H1 (cell line): ENCODE measurements around the gene GSTM2. TPM values are rescaled to one million over a fixed set of nuclear protein-coding genes. Genes with fewer than 3 reads are reported as not detected.

Experiments used
- CTCF ChIA-PET: fragments of 300-600 bp; sonication (Branson Sonifier 250); formaldehyde crosslinking; loops from one replicate; lab custom pipeline; 2021; ENCODE audit not compliant: partially characterized antibody; lab: Charles Lee
- POLR2A ChIA-PET: fragments of 300-600 bp; sonication (Branson Sonifier 250); formaldehyde crosslinking; loops from one replicate; lab custom pipeline; 2021; ENCODE audit warnings: inconsistent platforms; ENCODE audit not compliant: partially characterized antibody; lab: Charles Lee
- DNase-seq, 2 experiments: peaks; one replicate each; pipeline versions ENCODE4 v3.0.0 to v3.0.0-alpha.2; 2010 to 2022; ENCODE audit warnings: low spot score in 2 of 2, low read depth in 1 of 2, mixed read lengths in 1 of 2
- FAIRE-seq: peaks from 2 replicates; lab custom pipeline; 2011; peaks lifted over from hg19 to GRCh38; lab: Jason Lieb, UNC
- H2AFZ ChIP-seq: 2 replicates; pipeline ENCODE4 v1.8.1; 2012; ENCODE audit warnings: low read length, inconsistent platforms
- H2AK5ac ChIP-seq: 2 replicates; pipeline ENCODE4 v1.6.1; 2013; ENCODE audit warnings: low read depth, low read length
- H2BK120ac ChIP-seq: replicated peaks from 2 replicates; pipeline ENCODE3; 2013; ENCODE audit warnings: low read depth, low read length, inconsistent platforms
- H2BK12ac ChIP-seq: 2 replicates; pipeline ENCODE4 v1.6.1; 2013; ENCODE audit warnings: low read depth, low read length
- H2BK15ac ChIP-seq: 2 replicates; pipeline ENCODE4 v1.6.1; 2013; ENCODE audit warnings: low read length
- H2BK20ac ChIP-seq: 2 replicates; pipeline ENCODE4 v1.6.1; 2013; ENCODE audit warnings: low read length
- H2BK5ac ChIP-seq: 2 replicates; pipeline ENCODE4 v1.6.1; 2013; ENCODE audit warnings: low read depth, low read length
- H3K14ac ChIP-seq: 2 replicates; pipeline ENCODE4 v1.6.1; 2013; ENCODE audit warnings: inconsistent platforms; ENCODE audit not compliant: insufficient read length
- H3K18ac ChIP-seq: 2 replicates; pipeline ENCODE4 v1.6.1; 2013; ENCODE audit warnings: low read length; ENCODE audit errors: extremely low read depth
- H3K23ac ChIP-seq: 2 replicates; pipeline ENCODE4 v1.6.1; 2013; ENCODE audit warnings: inconsistent platforms; ENCODE audit not compliant: insufficient read length
- H3K23me2 ChIP-seq: 2 replicates; pipeline ENCODE4 v1.6.1; 2013; ENCODE audit warnings: low read depth, low read length
- H3K27ac ChIP-seq: 2 replicates; pipeline ENCODE4 v1.6.1; 2011; ENCODE audit warnings: low read depth, low read length, inconsistent platforms
- H3K27me3 ChIP-seq, 4 experiments: replicated peaks in 1 of 4; 1 replicate in 1 of 4; 2 replicates in 3 of 4; pipeline versions ENCODE4 v1.6.1 to v1.8.1; 2011 to 2013; ENCODE audit warnings: low read length in 3 of 4, mild to moderate bottlenecking in 3 of 4, inconsistent platforms in 2 of 4, mixed read lengths in 2 of 4, moderate library complexity in 1 of 4; ENCODE audit not compliant: control insufficient read depth in 3 of 4, insufficient read depth in 3 of 4; ENCODE audit errors: extremely low read depth in 1 of 4
- H3K36me3 ChIP-seq, 4 experiments: 2 replicates each; pipeline versions ENCODE4 v1.6.1 to v1.8.1; 2011 to 2013; ENCODE audit warnings: mild to moderate bottlenecking in 4 of 4, low read length in 3 of 4, moderate library complexity in 2 of 4, control low read depth in 1 of 4, inconsistent platforms in 1 of 4; ENCODE audit not compliant: insufficient read depth in 4 of 4, control insufficient read depth in 2 of 4
- H3K4ac ChIP-seq: replicated peaks from 2 replicates; pipeline ENCODE3; 2013; ENCODE audit warnings: low read length, low read depth, mixed read lengths, inconsistent platforms; ENCODE audit not compliant: insufficient read length
- H3K4me1 ChIP-seq, 4 experiments: replicated peaks in 1 of 4; 1 replicate in 1 of 4; 2 replicates in 3 of 4; pipeline versions ENCODE4 v1.6.1 to v1.8.1; 2011 to 2013; ENCODE audit warnings: low read length in 3 of 4, inconsistent platforms in 2 of 4, mixed read lengths in 1 of 4; ENCODE audit not compliant: insufficient read depth in 4 of 4, control insufficient read depth in 3 of 4
- H3K4me2 ChIP-seq, 2 experiments: 2 replicates each; pipeline versions ENCODE4 v1.6.1 to v1.8.1; 2011 to 2013; ENCODE audit warnings: low read depth in 2 of 2, low read length in 2 of 2, control low read depth in 1 of 2, inconsistent platforms in 1 of 2, mild to moderate bottlenecking in 1 of 2; ENCODE audit not compliant: insufficient read depth in 1 of 2
- H3K4me3 ChIP-seq, 4 experiments: fragments of 200-600, 300-600 bp in 1 of 4; sonication (generic), shearing (Covaris generic), sonication (Bioruptor Twin) in 1 of 4; 2 replicates each; pipeline versions ENCODE4 v1.5.1 to v1.8.1; 2011 to 2016; ENCODE audit warnings: low read length in 4 of 4, low read depth in 3 of 4, control low read depth in 2 of 4, inconsistent platforms in 2 of 4, mild to moderate bottlenecking in 2 of 4, mixed read lengths in 1 of 4, moderate library complexity in 1 of 4; ENCODE audit not compliant: insufficient read depth in 2 of 4; ENCODE audit errors: extremely low read depth in 1 of 4
- H3K56ac ChIP-seq: replicated peaks from 2 replicates; pipeline ENCODE3; 2013; ENCODE audit warnings: low read depth, mild to moderate bottlenecking, mixed read lengths, low read length, inconsistent platforms; ENCODE audit not compliant: insufficient read length
- H3K79me1 ChIP-seq: 2 replicates; pipeline ENCODE4 v1.6.1; 2013; ENCODE audit warnings: low read depth, low read length, control low read depth
- H3K79me2 ChIP-seq, 2 experiments: 2 replicates each; pipeline versions ENCODE4 v1.6.1 to v1.8.1; 2012 to 2013; ENCODE audit warnings: low read length in 2 of 2, mild to moderate bottlenecking in 2 of 2, inconsistent platforms in 1 of 2; ENCODE audit not compliant: insufficient read depth in 2 of 2, control insufficient read depth in 1 of 2
- H3K9ac ChIP-seq, 4 experiments: replicated peaks in 1 of 4; 1 replicate in 1 of 4; 2 replicates in 3 of 4; pipeline versions ENCODE4 v1.6.1 to v1.8.1; 2011 to 2013; ENCODE audit warnings: low read depth in 3 of 4, low read length in 3 of 4, control low read depth in 2 of 4, mild to moderate bottlenecking in 2 of 4, moderate library complexity in 2 of 4, inconsistent platforms in 1 of 4; ENCODE audit errors: extremely low read depth in 1 of 4
- H3K9me3 ChIP-seq, 2 experiments: 2 replicates each; pipeline versions ENCODE4 v1.6.1 to v1.8.1; 2012 to 2013; ENCODE audit warnings: mild to moderate bottlenecking in 2 of 2, moderate library complexity in 2 of 2, control low read depth in 1 of 2, inconsistent platforms in 1 of 2, low read depth in 1 of 2, low read length in 1 of 2, mixed read lengths in 1 of 2; ENCODE audit not compliant: insufficient read depth in 2 of 2
- H4K20me1 ChIP-seq, 2 experiments: replicated peaks in 1 of 2; 2 replicates each; pipeline versions ENCODE3 to v1.8.1; 2011 to 2013; ENCODE audit warnings: inconsistent platforms in 2 of 2, low read length in 2 of 2, mild to moderate bottlenecking in 1 of 2; ENCODE audit not compliant: insufficient read depth in 2 of 2, control insufficient read depth in 1 of 2
- H4K5ac ChIP-seq: 2 replicates; pipeline ENCODE4 v1.6.1; 2013; ENCODE audit warnings: low read length, low read depth, mixed read lengths, inconsistent platforms; ENCODE audit not compliant: insufficient read length
- H4K8ac ChIP-seq: 2 replicates; pipeline ENCODE4 v1.8.0; 2013; ENCODE audit warnings: mild to moderate bottlenecking, moderate library complexity, low read length, inconsistent platforms; ENCODE audit not compliant: insufficient read depth; ENCODE audit errors: extremely low read depth
- H4K91ac ChIP-seq: replicated peaks from 2 replicates; pipeline ENCODE3; 2013; ENCODE audit warnings: low read length, mixed read lengths, inconsistent platforms; ENCODE audit not compliant: insufficient read length
- EGR1 ChIP-seq: IDR thresholded peaks from 2 replicates; pipeline ENCODE4 v1.6.1; 2011; ENCODE audit warnings: low read depth, low read length, borderline replicate concordance
- JUN ChIP-seq: IDR thresholded peaks from 2 replicates; pipeline ENCODE4 v1.6.1; 2011; ENCODE audit warnings: low read depth, mild to moderate bottlenecking, improper control_type of control experiment, low read length
- JUND ChIP-seq: IDR thresholded peaks from 2 replicates; pipeline ENCODE4 v1.6.1; 2011; ENCODE audit warnings: mild to moderate bottlenecking, improper control_type of control experiment, low read length
- NANOG ChIP-seq: IDR thresholded peaks from 2 replicates; pipeline ENCODE4 v1.6.1; 2011; ENCODE audit warnings: low read length, low read depth, mild to moderate bottlenecking, inconsistent platforms; ENCODE audit not compliant: insufficient read depth, poor library complexity, severe bottlenecking
- SP1 ChIP-seq: IDR thresholded peaks from 2 replicates; pipeline ENCODE4 v1.6.1; 2011; ENCODE audit warnings: low read depth, low read length
- TBP ChIP-seq: IDR thresholded peaks from 2 replicates; pipeline ENCODE4 v1.6.1; 2011; ENCODE audit warnings: low read depth, low read length, improper control_type of control experiment
- WGBS, 2 experiments: shearing (Covaris generic) in 1 of 2; methylation state at CpG; one replicate each; pipeline versions ENCODE4 v1.1.6 to v1.1.7; 2013 to 2015; ENCODE audit warnings: low lambda C conversion rate in 2 of 2, mixed read lengths in 2 of 2, inconsistent platforms in 1 of 2, low coverage in 1 of 2, missing lambda C conversion rate in 1 of 2; ENCODE audit not compliant: insufficient replicate concordance in 2 of 2, insufficient coverage in 1 of 2, insufficient read length in 1 of 2; ENCODE audit errors: extremely low coverage in 1 of 2, missing lambda C conversion rate in 1 of 2; 5-methylcytosine and 5-hydroxymethylcytosine counted together
- polyA plus RNA-seq, 7 experiments: library from polyadenylated mRNA; depleted of rRNA in 3 of 7; stranded (reverse) in 5 of 7; unstranded in 2 of 7; fragments of >200 nt in 5 of 7; fragments of 200-250 nt in 2 of 7; gene quantifications; 1 replicate in 5 of 7; 2 replicates in 1 of 7; 4 replicates in 1 of 7; pipeline versions ENCODE4 v1.2.1 to v1.2.3, GENCODE V29; 2011 to 2013; ENCODE audit warnings: missing spikeins in 2 of 7, mixed read lengths in 2 of 7
- total RNA-seq: library from RNA; stranded (reverse); fragmentation: NEBNext Ultra II Directional; extraction: Animal tissue kit (Norgen Biotek cat#: 25700); gene quantifications from 2 replicates; pipeline ENCODE4 v1.2.1, GENCODE V29; 2021

Gene GSTM2
- total and polyA plus RNA-seq, 2 of the 8 experiments (the other 6 are each of a cell fraction or from before 2014, with no cell fraction given) = 9.6 to 23.1 TPM

- Histone ChIP-seq H4K8ac (no peak overlapping the region; the same call in 1 of the 2 replicates), H4K5ac (no peak overlapping the region), H3K23ac (no peak overlapping the region), H2BK12ac (no peak overlapping the region), H4K20me1 (peaks cover 5 to 28% of the 10 kb centered on the region in 2 experiments), H3K4me1 (peaks cover 0 to 15% (median 10%) of the 10 kb centered on the region in 4 experiments; a peak in 6 of 7 replicates), H3K27me3 (no peaks in the 10 kb centered on the region), H2BK5ac (no peak overlapping the region), H3K4ac (no peak overlapping the region), H3K18ac (no peak overlapping the region), H3K56ac (no peak overlapping the region), H3K23me2 (peaks cover 16% of the 10 kb centered on the region), H3K79me2 (peaks cover 0 to 37% of the 10 kb centered on the region in 2 experiments; a peak in 2 of 4 replicates), H2AFZ (no peak overlapping the region), H2BK20ac (no peak overlapping the region), H3K27ac (no peak overlapping the region), H3K36me3 (peaks cover 2 to 10% (median 6%) of the 10 kb centered on the region in 4 experiments; a peak in 7 of 8 replicates), H3K4me3 (no peak overlapping the region), H3K4me2 (no peak overlapping the region), H3K9me3 (no peaks in the 10 kb centered on the region), H3K79me1 (peaks cover 17% of the 10 kb centered on the region), H3K9ac (no peak overlapping the region), H3K14ac (no peak overlapping the region), H2AK5ac (no peak overlapping the region), H4K91ac (no peak overlapping the region), H2BK15ac (no peak overlapping the region), H2BK120ac (no peak overlapping the region)
- CTCF ChIA-PET = interaction anchor here (0.9 to 1.7 kb wide), 3 partner anchors 13 to 124 kb away, joined by 3 to 5 read pairs (median 5); no protein-coding TSS in a partner anchor
- no peak for DNase-seq
- WGBS, 2 experiments = 85% methylated on average over 3 of the region's 3 CpGs; no CpG with 5 or more reads in 1 of the 2 experiments
- TF ChIP-seq NANOG = no peak
- no peak for TF ChIP-seq EGR1
- no peak for TF ChIP-seq JUN
- TF ChIP-seq JUND = no peak
- TF ChIP-seq SP1 = no peak
- TF ChIP-seq TBP = no peak
- no peak for FAIRE-seq
- POLR2A ChIA-PET = no interaction called here
These were observed 45.0 kb upstream of the GSTM2 start for GRCh38 chr1:109622895-109623294.
